Activated CD8-positive, alpha-beta memory T cell treated with anti-CD3 and anti-CD28 coated beads, Interleukin-2, amount 50 U/mL, for 24 hours (primary cell): ENCODE results near the gene HIGD1A.

Experiments
- DNase-seq: peaks from one replicate; pipeline ENCODE4 v3.0.0-alpha.2; 2020; ENCODE audit errors: extremely low read depth

Gene HIGD1A

DNA sequence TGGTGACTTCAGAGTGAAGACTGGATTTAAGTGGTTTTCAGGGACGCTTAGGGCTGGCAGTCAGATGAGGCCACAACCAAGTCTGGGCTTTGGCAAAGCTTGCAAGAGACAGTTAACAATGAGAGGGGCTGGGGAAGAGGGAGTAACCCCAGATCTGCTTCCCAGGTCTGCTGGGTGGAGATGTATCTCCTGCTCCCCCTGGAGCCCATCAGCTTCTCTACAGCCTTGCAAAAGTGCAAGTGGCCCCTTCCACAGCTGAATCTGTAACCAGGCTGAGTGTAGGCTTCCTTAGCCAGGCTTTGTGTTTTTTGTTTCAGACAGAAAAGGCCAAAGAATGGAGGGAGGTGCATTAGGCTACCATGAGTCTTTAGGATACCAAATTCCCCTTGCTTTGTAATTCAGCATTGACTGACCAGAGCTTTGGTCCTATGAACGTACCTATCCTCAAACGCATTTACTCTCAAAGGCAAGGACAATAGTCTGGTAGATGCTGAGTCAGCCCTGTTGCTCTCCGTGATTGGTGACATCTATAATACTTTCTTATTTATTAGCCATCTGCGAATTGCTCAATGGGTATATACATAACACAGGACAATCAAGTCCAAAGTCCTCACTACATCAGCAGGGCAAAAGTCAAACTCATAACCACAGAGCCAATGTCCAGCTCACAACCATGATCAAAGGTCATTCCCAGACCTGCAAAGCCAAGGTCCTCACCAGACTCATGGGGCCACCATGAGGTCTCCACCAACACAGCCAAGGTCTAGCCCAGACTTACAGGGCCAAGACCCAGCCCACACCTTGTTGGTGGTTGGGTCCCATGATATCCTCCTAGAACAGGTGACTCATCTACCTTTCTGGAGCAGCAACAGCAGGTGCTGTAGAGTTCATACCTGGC lies 48.4 kb downstream of the HIGD1A start:
- DNase-seq: no peak

DNA sequence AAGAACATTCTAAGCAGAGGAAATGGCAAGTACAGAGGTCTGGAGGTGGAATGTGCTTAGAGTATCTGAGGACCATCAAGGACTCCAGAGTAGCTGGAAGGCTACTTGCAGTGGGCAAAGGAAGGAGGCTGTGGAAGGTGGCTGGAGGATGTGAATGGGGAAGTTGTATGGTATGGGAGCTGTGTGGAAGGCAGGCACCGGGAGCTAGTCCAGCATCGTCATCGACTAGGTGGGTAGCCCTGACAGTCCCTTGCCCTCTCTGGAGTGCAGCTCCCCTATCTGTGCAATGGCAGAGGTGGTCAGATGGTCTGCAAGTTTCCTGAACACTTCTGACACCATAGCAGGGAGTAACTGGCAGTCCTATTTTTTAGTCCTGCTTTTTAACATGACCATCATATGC lies 50.5 kb downstream of the HIGD1A start:
- no peak for DNase-seq

- DNase-seq: no peak
These were observed 51.3 kb downstream of the HIGD1A start for GRCh38 chr3:42752961-42753360.

GRCh38 chr3:42752441-42752840 lies 51.8 kb downstream of the HIGD1A start:
- DNase-seq: no peak

GRCh38 chr3:42751609-42752008 lies 52.7 kb downstream of the HIGD1A start:
- DNase-seq: no peak

- DNase-seq: no peak
These were observed 53.5 kb downstream of the HIGD1A start for GRCh38 chr3:42750834-42751233.

DNA sequence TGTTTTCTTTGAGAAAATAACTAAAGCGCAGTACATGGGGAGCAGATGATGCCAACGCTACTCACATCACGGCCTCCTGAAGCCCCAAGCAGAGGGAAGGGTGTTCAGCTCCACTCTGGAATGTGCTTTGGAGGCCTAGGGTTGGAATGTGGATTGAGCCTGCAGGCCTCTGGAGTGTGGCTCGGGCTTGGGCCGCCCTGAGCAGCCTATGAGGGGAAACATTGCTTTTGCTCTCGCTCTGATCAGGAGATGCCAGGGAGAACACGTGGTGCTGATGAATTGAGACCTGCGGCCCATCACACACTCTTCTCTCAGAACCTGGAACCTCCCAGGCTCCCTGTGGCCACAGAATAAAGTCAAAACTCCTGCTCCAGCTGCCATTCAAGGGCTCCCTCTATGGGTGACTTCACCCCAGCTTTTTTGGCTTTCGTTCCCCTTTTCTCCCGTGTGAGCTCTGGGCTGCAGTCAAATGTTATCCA lies 54.5 kb downstream of the HIGD1A start:
- no peak for DNase-seq

DNA sequence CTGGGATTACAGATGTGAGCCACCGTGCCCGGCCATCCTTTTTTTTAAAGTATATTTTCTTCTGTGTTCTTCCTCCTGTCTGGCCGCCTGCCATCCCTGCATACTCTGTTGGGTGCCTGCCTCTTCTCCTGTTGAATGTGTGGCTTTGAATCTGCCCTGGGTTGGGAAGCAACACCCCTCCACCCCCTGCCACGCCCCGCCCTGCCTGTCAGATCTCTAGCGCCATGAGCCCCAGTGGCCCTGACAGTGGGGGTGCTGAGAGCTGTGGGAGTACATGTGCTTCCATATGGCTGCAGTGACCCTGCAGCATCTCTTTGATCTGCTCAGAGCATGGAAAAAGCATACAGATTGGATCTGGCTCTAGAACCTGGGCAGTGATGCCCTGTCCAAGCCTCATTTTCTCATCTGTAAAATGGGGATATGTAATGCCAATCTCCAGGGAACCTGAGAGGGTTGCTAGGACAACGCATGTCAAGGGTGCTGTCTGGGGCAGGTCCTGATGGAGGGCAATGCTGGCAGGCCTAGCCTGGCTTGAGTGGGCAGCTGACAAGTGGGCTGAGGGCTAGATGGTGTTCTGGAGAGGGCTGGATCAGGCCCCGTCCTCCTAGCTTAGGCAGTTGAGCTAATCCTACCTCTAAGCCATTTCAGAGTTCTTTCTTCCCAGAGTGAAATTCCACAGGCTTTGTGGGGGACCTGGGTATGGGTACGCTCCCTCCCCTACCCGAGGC lies 55.1 kb downstream of the HIGD1A start:
- no peak for DNase-seq

DNA sequence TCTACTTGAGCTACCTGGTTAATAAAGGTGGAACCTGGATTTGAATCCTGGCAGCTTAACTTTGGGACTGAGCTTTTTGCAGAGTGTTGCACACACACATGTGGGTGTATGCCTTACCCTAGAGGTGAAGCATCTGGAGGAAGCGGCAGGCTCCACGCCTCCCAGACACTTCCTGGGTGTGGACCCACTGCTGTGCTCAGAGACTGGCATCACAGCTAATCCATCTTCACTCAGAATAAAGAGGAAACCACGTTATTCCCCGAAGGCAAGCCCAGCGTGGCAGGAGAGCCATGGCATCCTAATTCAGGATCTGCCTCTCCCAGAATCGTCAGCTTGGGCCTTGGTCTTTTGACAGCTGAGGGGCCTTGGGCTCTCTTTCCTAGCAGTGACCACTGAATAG lies 56.7 kb downstream of the HIGD1A start:
- DNase-seq: no peak

DNA sequence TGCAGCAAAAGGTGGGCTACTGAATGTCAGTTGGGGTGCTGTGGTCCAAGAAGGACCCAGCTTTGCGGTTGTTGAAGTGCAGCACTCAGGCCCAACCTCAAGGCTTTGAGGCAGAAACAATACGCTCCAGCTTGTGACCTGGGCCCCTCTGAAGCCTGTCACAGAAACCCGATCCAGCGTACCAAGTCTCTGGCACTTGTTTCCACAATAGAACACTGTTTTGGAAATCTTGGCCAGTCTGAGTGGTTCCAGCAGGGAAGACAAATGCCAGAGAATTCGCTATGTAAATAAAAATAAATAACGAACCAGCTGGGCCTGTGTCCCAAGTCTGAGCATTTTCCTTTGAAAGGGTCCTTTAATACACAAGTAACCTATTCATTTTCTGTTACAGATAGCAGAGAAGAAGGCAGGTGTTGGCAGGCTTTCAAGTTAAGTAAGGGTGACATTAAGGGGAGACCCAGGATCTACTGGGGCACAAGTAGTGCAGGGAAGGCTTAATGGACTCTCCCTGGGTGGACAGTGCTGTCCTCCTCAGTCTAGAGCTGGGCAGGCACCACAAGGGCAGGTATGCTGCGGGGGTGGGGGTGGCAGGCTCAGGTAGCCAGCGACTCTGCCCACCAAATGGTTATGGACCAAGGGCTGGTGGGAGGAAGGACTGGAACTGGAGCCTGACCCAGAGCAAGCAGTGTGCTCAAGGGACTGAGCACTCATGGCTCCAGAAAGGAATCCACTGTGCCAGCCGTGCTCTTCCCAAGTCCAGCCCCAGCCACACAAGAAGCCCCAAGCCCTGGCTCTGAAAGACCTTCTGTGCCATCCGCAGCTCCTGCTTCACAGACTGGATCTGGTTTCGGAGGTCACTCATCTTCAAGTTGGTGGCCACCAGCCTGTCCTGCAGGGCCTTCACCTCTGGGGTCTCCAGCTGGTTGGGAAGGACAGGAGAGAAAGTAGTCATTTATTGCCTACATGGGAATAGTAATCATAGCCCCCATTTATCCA lies 57.5 kb downstream of the HIGD1A start:
- DNase-seq: no peak

- no peak for DNase-seq
These were observed 58.4 kb downstream of the HIGD1A start for GRCh38 chr3:42745776-42746454.

GRCh38 chr3:42745291-42745745 lies 59.0 kb downstream of the HIGD1A start:
- DNase-seq: no peak

- no peak for DNase-seq
These were observed 60.9 kb downstream of the HIGD1A start for GRCh38 chr3:42743204-42743995.

DNA sequence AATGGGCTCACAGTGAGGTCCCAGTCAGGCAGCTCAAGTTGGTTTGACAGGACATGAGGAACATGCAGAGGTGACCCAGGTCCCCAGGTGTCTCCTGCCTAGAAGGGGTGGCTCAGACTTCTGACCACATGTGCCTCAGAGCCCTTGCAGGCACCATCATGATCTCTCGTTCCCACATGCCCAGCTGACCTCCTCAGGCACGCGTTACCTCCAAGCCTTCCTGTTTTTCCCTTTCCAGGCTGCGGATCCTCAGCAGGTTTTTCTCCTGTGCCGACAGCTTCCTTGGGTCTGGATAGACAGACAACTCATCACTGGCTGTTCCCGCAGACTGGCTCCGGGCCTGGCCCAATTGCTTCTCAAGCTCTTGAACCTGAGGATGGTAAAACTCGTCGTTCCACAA lies 61.6 kb downstream of the HIGD1A start:
- no peak for DNase-seq

DNA sequence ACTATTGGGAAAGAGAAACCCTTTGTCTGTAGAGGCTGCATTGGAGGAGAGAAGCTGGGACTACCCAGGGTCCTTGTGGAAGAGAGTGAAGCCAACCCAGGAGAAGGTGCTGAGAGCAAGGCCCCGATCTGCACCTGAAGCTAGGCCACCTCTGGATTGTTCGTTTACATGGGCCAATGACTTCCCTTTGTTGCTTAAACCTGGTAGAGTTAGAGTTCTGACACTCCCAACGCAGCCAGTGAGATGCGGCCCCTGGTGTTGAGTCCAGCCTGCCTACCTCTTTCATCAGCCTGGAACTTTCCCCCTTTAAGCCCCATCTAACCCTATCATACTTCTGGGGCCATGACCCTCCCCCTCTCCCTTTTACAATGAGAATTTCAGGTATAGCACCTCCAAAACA lies 62.0 kb downstream of the HIGD1A start:
- no peak for DNase-seq

DNA sequence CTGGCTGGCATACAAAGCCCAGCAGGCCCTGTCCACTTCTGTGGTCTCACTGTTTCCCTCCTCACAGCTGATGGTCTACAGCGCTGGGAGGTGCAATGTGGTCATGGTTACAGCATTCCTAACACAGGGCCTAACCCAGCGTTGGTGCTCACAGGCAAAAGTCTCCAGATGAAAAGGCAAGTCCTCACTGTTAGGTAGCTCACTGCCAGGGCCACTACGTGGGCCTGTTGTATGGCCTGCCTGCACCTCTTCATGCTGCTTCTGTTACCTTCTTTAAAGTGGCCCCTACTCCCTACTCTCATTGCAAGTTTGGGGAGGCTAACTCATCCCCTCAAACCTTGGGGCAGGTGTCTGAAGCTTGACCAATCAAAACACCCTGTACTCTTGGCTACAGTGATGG lies 62.5 kb downstream of the HIGD1A start:
- DNase-seq: no peak

- no peak for DNase-seq
These were observed 64.7 kb downstream of the HIGD1A start for GRCh38 chr3:42739401-42740158.

DNA sequence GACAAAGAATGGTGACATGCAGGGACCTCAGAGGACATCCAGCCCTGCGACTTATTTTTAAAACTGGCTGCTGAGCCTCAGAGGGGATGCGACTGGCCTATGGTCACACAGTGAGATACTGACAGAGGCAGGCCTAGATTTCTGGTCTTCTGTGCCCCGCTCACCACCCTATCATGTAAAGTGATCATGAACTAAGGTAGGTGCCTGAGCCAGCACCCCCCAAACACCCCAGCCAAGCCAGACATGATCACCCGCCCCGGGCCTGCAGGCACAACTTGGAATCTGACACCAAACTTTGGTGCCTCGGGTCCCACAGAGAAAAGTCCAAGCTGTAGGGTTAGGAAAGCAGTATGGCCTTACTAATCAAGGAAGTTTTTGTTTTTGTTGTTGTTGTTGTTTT lies 67.8 kb downstream of the HIGD1A start:
- no peak for DNase-seq

- no peak for DNase-seq
These were observed 68.2 kb downstream of the HIGD1A start for GRCh38 chr3:42736081-42736480.

- DNase-seq: no peak
These were observed 68.7 kb downstream of the HIGD1A start for GRCh38 chr3:42735615-42736014.
